ENCODE results near the gene RHOA. TPM values are rescaled to one million over a fixed set of nuclear protein-coding genes. Genes with fewer than 3 reads are reported as not detected.
"Not testable (repeated sequence)": the region's sequence is repeated elsewhere in the genome, so short reads cannot be mapped to it uniquely, and the experiment has no call there.

RHOA gene
- polyA plus RNA-seq, 6 donors from 2014 or later = 695 to 1,035 (median 800) TPM

GRCh38 chr3:49328350-49328749 is 83.4 kb downstream of the RHOA start:
- H3K4me1 Mint-ChIP-seq; H3K27me3 Mint-ChIP-seq; H3K9me3 Mint-ChIP-seq; ATAC-seq (ENCODE audit: low read depth in 2 of 2); H3K4me3 Mint-ChIP-seq; DNase-seq: not testable (repeated sequence)
- peak overlapping the region in 2 of 6 donors; percentile 22 to 34 for H3K27ac Mint-ChIP-seq
- H3K36me3 Mint-ChIP-seq = peaks cover 8 to 27% of the 10 kb centered on the region in 2 donors

DNA sequence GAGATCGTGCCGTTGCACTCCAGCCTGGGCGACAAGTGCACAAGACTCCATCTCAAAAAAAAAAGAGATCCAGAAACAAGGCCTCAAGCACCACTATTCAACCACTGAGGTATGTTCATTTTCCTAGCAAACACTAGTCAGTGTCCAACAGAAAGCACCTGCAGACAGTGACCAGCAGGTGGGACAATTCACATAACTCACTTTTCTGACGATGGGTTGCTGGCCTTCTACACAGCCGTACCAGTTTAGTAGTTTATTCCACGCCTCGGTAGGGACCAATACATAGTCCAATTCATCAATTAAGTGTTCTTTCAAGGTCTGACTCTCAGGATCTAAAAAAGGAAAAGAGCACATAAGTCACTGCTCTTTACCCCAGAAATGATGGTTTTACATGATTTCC is 84.3 kb downstream of the RHOA start:
- H3K27ac Mint-ChIP-seq = peak overlapping the region in 1 of 6 donors; percentile 53
- peaks cover 8 to 23% of the 10 kb centered on the region in 2 donors for H3K36me3 Mint-ChIP-seq

DNA sequence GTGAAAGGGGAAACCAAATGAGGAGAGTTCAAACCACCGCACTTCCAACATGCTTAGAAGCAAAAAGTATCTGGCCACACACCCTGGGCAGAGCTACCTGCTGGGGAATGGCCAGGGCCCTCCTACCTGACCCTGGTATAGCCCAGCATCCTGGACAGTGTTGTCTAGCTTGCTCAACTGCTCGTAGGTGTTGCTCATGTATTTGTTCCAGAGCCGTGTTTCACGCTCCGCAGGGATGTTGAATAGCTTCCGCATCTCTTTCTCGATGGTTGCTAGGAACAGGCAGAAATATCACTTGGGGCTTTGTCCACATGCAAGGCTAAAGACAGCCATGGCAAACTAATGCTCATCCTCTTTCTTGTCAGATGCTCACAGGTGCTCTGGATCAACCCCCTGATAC is 87.0 kb downstream of the RHOA start:
- H3K9me3 Mint-ChIP-seq = no peaks in the 10 kb centered on the region
- peaks cover 0 to 7% (median 3%) of the 10 kb centered on the region in 3 donors for H3K4me1 Mint-ChIP-seq
- H3K36me3 Mint-ChIP-seq = peaks cover 18 to 33% of the 10 kb centered on the region in 2 donors
- H3K27me3 Mint-ChIP-seq = no peaks in the 10 kb centered on the region
- DNase-seq (no peak), ATAC-seq (ENCODE audit: low read depth in 2 of 2) (no peak)
- H3K27ac Mint-ChIP-seq = no peak overlapping the region
- H3K4me3 Mint-ChIP-seq = no peak overlapping the region

More for the DNA sequence above, 84.3 kb downstream of the RHOA start:
- no peaks in the 10 kb centered on the region for H3K9me3 Mint-ChIP-seq
- no peaks in the 10 kb centered on the region for H3K27me3 Mint-ChIP-seq
- no peak overlapping the region for H3K4me3 Mint-ChIP-seq
- DNase-seq (no peak), ATAC-seq (ENCODE audit: low read depth in 2 of 2) (peak in 1 of 2 donors; percentile 40)
- H3K4me1 Mint-ChIP-seq = peaks cover 0 to 7% (median 3%) of the 10 kb centered on the region in 3 donors

DNA sequence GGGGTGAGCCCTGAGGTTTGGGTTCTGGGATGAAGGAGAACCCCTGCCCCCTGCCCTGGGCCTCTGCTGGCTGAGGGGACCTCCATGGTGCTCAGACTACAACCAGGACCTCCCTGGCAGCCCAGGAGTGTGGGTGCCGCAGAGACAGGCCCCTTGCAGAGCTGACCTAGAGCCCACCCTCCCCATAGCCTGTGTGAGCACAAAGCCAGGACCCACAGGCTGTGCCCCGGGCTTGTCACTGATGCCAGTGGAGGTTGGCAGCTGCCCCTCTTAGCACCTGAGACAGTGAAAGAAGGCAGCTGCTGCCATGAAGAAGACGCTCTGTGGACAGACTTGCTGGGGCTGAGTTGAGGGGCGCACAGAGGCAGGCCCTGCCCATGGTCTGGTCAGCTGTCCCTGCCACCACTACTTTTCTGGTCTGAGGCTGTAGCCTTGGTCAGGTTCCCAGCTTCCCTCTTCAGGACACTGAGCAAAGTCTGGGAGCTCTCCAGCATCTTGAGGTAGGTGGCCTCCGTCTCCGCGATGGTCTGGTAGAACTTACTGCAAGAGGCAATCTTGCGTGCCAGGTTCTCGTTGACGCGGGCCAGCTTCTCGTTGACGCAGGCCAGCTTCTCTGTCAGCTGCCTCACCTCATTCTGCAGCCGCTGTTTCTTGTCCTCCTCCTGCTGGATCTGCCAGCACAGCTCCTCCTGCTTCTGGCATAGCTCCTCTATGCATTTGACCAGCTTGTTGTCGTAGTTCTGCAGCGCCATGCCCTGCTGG is 94.9 kb downstream of the RHOA start:
- Mint-ChIP-seq H3K27me3 (no peaks in the 10 kb centered on the region), H3K36me3 (peaks cover 10 to 11% of the 10 kb centered on the region in 2 donors), H3K9me3 (no peaks in the 10 kb centered on the region), H3K4me1 (no peaks in the 10 kb centered on the region), H3K27ac (peak overlapping the region in 2 of 6 donors; percentile 42 to 82), H3K4me3 (no peak overlapping the region)
- DNase-seq (no peak), ATAC-seq (ENCODE audit: low read depth in 2 of 2) (no peak)

DNA sequence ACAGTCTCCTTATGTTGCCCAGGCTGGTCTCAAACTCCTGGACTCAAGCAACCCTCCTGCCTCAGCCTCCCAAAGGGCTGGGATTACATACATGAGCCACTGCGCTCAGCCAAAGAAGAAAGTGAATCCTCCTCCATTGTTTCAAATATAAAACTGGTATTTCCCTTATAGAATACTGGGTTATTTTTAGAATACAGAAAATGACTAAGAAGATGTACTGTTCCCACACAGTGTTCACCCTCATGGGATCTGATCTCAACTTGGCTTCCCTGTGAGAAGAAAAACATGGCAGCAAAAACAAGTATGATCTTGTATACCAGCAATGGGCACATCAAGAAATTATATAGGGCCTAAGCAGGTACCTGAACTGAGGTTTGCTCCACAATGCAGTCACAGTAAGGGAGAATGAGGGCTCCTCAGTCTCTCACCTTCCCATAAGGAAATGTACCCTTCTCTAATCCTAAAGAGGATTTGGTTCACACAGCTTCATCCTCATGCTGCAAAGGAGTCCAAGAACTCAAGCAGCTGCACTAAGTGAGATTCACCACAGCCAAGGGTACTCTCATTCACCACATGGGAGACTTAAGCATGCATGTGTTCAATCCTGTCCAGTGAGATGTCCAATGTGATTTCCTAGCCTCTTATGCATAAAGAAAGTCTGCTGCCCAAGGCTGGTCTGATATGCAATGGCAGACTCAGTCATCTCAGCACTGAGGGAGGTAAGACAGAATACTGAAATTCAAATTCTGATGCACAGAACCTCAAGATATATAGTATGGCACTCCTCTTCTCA is 97.7 kb downstream of the RHOA start:
- H3K27me3 Mint-ChIP-seq = no peaks in the 10 kb centered on the region
- peaks cover 0 to 5% (median 4%) of the 10 kb centered on the region in 3 donors for H3K4me1 Mint-ChIP-seq
- ATAC-seq (ENCODE audit: low read depth in 2 of 2) (no peak), DNase-seq (no peak)
- H3K4me3 Mint-ChIP-seq = no peak overlapping the region
- peak overlapping the region in 1 of 6 donors; percentile 21 for H3K27ac Mint-ChIP-seq
- peaks cover 10 to 15% of the 10 kb centered on the region in 2 donors for H3K36me3 Mint-ChIP-seq
- no peaks in the 10 kb centered on the region for H3K9me3 Mint-ChIP-seq

GRCh38 chr3:49311283-49311682 is 100.5 kb downstream of the RHOA start:
- Mint-ChIP-seq H3K27me3 (no peaks in the 10 kb centered on the region), H3K9me3 (no peaks in the 10 kb centered on the region), H3K4me3 (no peak overlapping the region), H3K27ac (peak overlapping the region in 2 of 6 donors; percentile 30 to 49), H3K4me1 (peaks cover 0 to 5% (median 4%) of the 10 kb centered on the region in 3 donors), H3K36me3 (peaks cover 14 to 19% of the 10 kb centered on the region in 2 donors)
- ATAC-seq (ENCODE audit: low read depth in 2 of 2) (no peak), DNase-seq (no peak)

DNA sequence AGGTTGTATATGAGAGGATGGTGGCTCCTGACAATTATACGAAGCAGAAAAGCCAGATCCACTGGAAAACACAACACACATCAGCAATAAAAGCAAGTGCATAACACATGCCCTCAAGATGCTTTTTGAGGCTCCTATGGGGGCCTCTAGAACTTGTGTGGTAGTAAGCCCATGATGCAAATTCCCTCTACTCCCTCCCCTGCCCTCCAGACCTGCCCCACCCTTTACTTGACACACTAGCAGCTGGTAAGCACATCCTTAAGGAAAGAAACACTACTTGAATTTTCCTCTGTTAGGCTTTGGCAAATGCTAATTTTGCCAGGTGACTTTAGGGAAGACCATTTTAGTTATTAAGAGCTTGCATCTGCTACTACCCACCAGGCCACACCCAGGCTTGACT is 101.1 kb downstream of the RHOA start:
- H3K27me3 Mint-ChIP-seq = no peaks in the 10 kb centered on the region
- peaks cover 14 to 17% of the 10 kb centered on the region in 2 donors for H3K36me3 Mint-ChIP-seq
- no peak for ATAC-seq (ENCODE audit: low read depth in 2 of 2)

More for the DNA sequence above, 101.1 kb downstream of the RHOA start:
- no peak for DNase-seq
- H3K4me1 Mint-ChIP-seq = peaks cover 0 to 5% (median 4%) of the 10 kb centered on the region in 3 donors
- no peaks in the 10 kb centered on the region for H3K9me3 Mint-ChIP-seq
- no peak overlapping the region for H3K4me3 Mint-ChIP-seq
- H3K27ac Mint-ChIP-seq = peak overlapping the region in 4 of 6 donors; percentile 12 to 63 (median 32)

Other genes starting within 250 kb of the RHOA start
- 1 to 10 TPM in 5 of 6 donors, under 1 TPM in 1; 0.14 to 1.8 (median 1.3) TPM for gene CCDC71, start 245.6 kb downstream of the RHOA start, polyA plus RNA-seq (ENCODE audit: low read depth in 6 of 6)
- gene KLHDC8B, start 240.4 kb downstream of the RHOA start, polyA plus RNA-seq (ENCODE audit: low read depth in 6 of 6) = under 1 TPM in 3 of 6 donors, not detected in 3; 0.48 to 0.56 (median 0.49) TPM
- 1 to 10 TPM in 3 of 6 donors, under 1 TPM in 3; 0.44 to 1.4 (median 0.91) TPM for gene C3orf62, start 134.7 kb downstream of the RHOA start, polyA plus RNA-seq (ENCODE audit: low read depth in 6 of 6)
- gene USP4, start 71.9 kb downstream of the RHOA start, polyA plus RNA-seq (ENCODE audit: low read depth in 6 of 6) = 10 to 100 TPM; 52.5 to 81.7 (median 60.9) TPM
- gene GPX1, start 53.6 kb downstream of the RHOA start, polyA plus RNA-seq (ENCODE audit: low read depth in 6 of 6) = 100 to 1,000 TPM; 289 to 380 (median 329) TPM
- gene TCTA, start 447 bp upstream of the RHOA start, polyA plus RNA-seq (ENCODE audit: low read depth in 6 of 6) = 10 to 100 TPM; 45.9 to 99.9 (median 58.6) TPM
- 1 to 10 TPM in 3 of 6 donors, under 1 TPM in 3; 0.25 to 4.8 (median 1.2) TPM for gene AMT, start 10.5 kb upstream of the RHOA start, polyA plus RNA-seq (ENCODE audit: low read depth in 6 of 6)
- 10 to 100 TPM in 3 of 6 donors, 1 to 10 TPM in 3; 4.4 to 17.0 (median 9.4) TPM for gene NICN1, start 17.3 kb upstream of the RHOA start, polyA plus RNA-seq (ENCODE audit: low read depth in 6 of 6)
- gene DAG1, start 58.3 kb upstream of the RHOA start, polyA plus RNA-seq (ENCODE audit: low read depth in 6 of 6) = 1 to 10 TPM; 4.3 to 6.4 (median 5.2) TPM
- not detected for gene BSN, start 142.5 kb upstream of the RHOA start, polyA plus RNA-seq (ENCODE audit: low read depth in 6 of 6)

Measured in naive B cell (primary cell).